ENCODE measurements around the gene MLST8.

MLST8 gene

DNA sequence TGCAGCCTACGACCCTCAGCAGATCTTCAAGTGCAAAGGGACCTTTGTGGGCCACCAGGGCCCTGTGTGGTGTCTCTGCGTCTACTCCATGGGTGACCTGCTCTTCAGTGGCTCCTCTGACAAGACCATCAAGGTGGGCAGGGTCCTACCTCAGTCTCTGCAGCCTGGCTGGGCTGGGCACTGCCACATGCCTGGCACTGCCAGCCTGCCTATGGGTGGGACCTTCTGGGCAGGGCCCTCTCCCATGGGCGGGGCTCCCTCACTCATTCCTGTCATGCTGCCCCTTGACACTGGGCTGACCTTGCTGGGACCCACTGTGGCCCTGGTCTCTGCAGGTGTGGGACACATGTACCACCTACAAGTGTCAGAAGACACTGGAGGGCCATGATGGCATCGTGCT is 31.3 kb upstream of the MLST8 start:
- DNase-seq = no peak

- no peak for DNase-seq
Observed at GRCh38 chr16:2174396-2175131, 30.7 kb upstream of the MLST8 start.

- DNase-seq = no peak
Observed at GRCh38 chr16:2175454-2175853, 29.8 kb upstream of the MLST8 start.

DNA sequence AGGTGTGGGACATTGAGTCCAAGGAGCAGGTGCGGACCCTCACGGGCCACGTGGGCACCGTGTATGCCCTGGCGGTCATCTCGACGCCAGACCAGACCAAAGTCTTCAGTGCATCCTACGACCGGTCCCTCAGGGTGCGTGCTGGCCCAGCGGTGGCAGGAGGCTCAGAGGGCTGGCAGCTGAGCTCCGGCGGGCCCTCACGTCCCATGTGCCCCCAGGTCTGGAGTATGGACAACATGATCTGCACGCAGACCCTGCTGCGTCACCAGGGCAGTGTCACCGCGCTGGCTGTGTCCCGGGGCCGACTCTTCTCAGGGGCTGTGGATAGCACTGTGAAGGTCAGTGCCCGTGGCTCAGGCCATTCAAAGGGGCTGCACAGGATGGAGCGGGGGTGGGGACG is 29.2 kb upstream of the MLST8 start:
- no peak for DNase-seq

- DNase-seq = no peak
Observed at GRCh38 chr16:2177101-2177500, 28.2 kb upstream of the MLST8 start.

DNA sequence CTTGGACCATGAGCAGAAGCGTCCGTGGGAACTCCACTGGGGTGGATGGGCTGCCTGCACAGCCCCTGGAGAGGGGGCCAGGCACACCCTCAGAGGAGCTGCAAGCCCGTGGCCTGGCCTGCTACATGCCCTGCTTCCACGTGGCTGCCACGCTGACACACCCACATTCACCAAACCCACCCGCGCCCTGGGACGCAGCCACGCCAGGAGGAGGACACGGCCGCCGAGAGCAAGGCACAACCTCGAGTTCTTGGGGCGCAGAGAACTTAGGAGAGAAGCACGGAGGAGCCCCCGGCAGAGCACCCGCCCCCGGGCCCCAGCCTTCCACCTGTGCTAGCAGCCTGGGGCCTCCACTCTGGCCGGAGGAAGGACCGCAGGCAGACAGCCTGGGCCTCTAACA is 27.7 kb upstream of the MLST8 start:
- DNase-seq = no peak

GRCh38 chr16:2178321-2179106 is 26.7 kb upstream of the MLST8 start:
- DNase-seq = peak; percentile 60

DNA sequence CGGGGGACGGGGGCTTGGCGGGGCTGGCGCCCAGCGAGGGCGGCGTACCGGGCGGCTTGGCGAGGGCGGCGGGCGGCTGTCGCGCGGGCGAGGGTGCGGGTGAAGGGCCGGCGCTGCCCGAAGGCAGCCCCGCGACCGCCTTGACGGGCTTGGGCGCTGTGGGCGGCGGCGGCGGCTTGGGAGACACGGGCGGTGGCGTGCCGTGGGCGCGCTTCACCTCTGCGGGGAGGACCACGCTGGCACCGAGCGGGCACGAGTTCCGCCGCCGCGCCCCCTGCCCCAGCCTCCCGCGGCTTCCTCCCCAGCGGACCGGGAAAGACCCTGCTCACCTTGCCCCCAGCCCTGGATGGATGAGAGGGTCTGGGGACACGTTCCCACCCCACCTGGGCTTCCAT is 26.1 kb upstream of the MLST8 start:
- DNase-seq = no peak

DNA sequence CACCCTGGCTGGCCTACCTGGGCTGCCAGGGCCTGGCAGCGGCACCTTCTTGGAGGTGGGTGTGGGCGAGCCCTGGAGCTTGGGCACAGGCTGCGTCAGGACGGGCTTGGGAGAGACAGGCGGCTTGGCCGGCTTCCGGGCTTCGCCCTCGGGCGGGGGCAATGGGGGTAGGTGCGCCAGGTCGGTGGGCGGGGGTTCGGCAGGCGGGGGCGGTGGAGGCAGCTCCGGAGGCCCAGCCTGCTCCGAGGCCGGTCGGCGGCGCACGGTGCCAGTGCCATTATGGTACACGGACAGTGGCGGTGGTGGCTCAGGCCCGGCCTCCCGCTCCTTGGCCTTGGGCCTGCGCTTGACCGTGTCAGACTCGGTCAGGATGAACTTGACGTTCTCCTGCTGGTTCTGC is 25.7 kb upstream of the MLST8 start:
- DNase-seq = no peak

DNA sequence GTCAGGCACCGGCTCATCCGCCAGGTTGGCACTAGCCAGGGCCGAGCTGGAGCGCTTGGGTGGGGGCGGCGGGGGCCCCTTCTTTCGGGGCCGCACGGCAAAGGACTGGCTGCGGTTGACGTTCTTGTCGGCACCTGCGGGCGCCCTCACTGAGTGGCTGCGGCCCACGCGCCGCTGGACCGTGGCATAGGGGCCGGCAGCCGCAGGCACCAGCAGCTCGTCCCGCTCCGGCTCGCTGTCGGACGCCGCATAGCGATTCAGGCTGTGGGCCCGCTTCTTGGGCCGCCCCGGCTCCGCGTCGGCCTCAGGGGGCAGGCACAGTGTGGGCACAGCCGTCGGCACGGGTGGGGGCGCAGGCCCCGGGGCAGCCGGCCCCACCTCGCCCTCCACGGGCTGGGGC is 24.8 kb upstream of the MLST8 start:
- no peak for DNase-seq

DNA sequence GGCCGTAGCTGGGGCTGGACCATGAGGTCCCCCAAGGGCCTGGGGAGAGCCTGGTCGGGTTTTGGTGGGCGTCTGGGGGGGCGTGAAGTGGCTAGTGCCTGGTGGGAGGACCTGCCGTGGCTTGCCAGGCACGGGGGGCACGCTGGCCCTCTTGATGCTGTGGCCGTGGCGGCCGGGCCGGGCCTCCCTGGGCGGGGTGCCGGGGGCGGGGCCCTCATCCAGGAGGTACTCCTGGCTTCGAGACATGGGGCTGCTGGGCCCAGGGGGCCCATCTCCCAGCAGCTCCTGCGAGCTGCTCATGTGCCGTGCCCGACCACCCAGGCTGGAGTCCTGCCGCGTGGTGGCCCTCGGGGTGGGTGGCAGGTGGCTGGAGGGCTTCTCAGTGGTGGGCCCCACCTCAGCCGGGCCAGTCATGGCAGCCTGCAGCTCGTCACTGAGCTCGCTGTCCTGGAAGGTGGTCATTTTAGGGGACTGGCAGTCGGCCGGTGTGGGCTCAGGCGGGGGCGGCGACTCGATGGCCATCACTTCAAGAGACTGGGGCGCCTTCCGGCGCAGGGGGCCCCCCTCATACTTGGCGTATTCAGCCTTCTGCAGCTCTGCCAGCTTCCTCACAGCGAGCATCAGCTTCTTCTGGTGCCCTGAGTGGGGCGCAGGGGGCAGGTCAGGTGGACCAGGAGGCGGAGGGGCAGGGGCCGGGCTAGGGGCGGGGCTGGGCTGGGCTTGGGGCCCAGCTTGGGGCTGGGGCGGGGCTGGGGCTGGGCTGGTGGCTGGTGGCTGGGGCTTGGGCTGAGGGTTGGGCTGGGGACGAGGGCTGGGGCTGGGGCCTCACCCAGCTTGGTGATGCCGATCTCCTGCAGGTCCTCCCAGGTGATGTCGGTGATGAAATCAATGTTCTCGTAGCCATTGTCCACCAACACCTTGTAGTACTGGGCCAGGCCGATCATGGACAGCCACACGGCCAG is 24.0 kb upstream of the MLST8 start:
- no peak for DNase-seq

- DNase-seq = no peak
Observed at GRCh38 chr16:2181952-2182351, 23.3 kb upstream of the MLST8 start.

GRCh38 chr16:2183671-2184070 is 21.6 kb upstream of the MLST8 start:
- DNase-seq = no peak

GRCh38 chr16:2184346-2184745 is 20.9 kb upstream of the MLST8 start:
- no peak for DNase-seq

GRCh38 chr16:2184962-2185361 is 20.3 kb upstream of the MLST8 start:
- no peak for DNase-seq

DNA sequence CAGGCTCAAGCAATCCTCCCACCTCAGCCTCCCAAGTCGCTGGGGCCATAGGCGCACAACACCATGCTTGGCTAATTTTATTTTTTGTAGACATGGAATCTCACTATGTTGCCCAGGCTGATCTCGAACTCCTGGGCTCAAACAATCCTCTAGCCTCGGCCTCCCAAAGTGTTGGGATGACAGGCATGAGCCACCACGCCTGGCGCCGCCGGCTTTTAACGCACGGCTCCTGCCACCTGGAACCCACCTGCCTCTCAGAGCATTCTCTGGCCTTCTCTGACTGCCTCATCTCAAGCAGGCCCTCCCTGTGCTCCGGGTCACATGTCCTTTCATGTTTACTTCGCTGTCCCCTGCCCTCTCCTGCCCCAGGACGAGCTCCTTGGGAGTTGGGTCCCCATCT is 19.2 kb upstream of the MLST8 start:
- no peak for DNase-seq

GRCh38 chr16:2186505-2186904 is 18.7 kb upstream of the MLST8 start:
- no peak for DNase-seq

DNA sequence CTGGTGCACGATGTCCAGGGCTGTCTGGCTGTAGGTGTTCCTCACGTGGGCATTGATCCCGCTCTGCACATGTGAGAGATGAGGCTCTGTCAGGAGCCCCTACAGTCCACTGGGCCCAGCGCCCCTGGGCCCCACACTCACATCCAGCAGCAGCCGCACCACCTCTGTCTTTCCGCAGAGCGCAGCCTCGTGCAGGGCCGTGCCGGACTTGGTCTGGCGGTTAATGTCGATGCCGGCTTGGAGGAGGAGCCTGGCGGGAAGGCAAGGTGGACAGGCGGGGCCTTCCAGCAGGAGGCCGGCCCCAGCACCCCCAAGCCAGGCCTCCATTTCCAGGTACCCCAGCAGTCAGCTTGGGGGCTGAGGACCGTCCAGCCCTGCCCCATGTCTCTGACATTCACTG is 18.0 kb upstream of the MLST8 start:
- DNase-seq = no peak

GRCh38 chr16:2188395-2188794 is 16.9 kb upstream of the MLST8 start:
- no peak for DNase-seq

DNA sequence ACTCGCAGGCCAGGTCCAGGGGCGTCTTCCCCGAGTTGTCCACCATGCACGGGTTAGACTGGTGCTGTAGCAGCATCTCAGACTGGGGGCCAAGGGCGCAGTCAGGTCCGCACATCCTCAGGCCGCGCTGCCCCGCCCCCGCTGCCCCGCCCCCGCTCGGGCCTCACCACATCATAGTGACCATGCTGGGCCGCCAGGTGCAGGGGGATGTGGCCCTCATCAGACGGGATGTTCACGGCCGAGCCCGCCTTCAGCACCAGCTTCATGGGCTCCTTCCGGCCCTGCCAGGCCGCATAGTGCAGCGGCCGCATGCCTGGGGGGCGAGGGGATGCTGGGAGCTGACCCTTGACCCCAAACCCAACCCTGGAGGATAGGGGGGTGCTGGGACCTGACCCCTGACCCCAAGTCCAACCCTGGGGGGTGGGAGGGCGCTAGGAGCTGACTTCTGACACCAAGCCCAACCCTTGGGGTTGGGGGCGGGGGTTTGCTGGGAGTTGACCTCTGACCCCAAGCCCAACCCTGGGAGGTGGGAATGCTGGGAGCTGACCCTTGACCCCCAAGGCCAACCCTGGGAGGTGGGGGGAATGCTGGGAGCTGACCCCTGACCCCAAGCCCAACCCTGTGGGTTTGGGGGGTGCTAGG is 15.9 kb upstream of the MLST8 start:
- DNase-seq = no peak

DNA sequence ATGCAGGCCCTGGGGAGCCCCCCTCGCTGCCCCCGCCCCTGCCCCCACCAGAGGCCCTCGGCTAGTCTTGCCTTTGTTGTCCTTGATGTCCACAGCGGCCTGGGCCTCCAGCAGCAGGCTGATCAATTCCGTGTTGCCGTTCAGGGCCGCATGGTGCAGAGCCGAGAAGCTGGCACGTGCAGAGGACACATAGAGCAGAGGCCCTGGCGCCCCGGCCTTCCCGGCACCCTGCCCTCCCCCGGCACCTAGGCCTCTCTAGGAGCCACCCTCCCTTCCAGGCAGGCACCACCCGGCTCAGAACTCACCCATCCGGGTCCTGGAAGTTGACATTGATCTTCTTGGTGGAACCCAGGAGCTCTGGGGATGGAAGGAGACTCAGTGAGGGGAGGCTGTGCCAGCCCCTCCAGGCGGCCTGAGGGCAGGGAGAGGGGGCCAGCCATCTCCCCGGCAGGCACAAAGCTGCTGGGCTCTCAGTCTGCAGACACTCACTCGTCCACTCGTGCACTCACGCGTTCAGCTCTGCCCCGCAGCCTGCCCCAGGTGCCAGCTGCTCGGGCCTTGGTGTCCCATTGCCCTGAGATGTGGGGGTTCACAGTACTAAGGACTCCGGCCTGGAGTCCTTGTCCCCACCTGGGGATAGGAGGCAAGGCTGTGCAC is 15.1 kb upstream of the MLST8 start:
- DNase-seq = no peak
